ENCODE data around the gene C6orf132.
A peak's percentile ranks its signal among the peaks of the same experiment; 100 is the strongest.
"Not testable (repeated sequence)": the region's sequence is repeated elsewhere in the genome, so short reads cannot be mapped to it uniquely, and the experiment has no call there.

C6orf132 gene

GRCh38 chr6:42142118-42142835 lies at the start of gene C6orf132:
C6orf132 (minus strand) TSS chr6:42142620; CDS start chr6:42142444, 176 bp downstream.
- no peak for DNase-seq (ENCODE audit: low read depth)

DNA sequence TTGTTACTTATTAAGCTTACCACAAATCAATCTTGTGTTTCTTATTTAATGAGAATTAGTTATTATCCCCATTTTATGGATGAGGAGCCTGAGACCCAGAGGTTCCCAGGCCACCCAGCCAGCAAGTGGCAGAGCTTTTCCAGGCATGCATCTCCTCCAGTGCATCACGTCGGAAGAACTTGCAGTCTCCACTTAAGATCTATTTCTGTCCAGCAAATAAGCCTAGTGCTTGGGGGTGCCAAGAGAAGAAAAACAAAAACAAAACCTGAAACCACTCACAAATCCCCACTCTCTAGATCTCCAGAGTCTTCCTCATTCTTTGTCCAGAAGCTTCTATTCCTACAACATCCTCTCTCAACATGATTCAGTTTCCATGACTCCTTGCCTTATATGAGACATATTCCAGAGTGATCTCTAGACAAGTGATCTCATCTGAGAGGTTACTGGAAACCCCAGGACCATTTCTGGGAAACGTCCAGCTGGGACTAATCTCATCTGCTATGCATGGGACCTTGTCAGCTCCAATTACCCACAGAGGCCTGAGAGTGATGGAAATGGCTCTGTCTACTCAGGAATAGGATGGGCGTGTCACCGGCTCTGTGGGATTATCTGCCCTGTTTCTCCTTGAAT lies 48.2 kb upstream of the C6orf132 start:
- DNase-seq (ENCODE audit: low read depth): no peak

GRCh38 chr6:42188406-42188805 lies 46.0 kb upstream of the C6orf132 start:
- no peak for DNase-seq (ENCODE audit: low read depth)

- DNase-seq (ENCODE audit: low read depth): no peak
Measured at GRCh38 chr6:42185597-42185996, 43.2 kb upstream of the C6orf132 start.

DNA sequence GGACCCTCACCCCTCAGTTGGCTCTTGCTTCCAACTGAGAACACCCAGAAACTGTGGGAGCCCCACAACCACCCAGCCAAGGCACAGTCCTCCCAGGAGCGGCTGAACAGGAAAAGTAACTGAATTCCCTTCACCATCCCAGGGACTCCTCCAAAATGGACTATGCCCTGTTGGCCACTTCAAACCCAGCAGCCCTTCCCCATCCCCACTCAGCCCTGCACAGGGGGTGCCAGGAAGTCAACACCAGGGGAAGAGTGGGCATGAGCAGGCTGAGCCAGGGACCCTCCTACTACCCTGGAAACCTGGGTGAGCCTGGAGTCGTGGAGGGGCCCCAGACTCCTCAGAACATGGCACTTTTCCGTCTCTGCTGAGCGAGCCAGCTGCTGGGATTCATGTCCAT lies 42.1 kb upstream of the C6orf132 start:
- no peak for DNase-seq (ENCODE audit: low read depth)

DNA sequence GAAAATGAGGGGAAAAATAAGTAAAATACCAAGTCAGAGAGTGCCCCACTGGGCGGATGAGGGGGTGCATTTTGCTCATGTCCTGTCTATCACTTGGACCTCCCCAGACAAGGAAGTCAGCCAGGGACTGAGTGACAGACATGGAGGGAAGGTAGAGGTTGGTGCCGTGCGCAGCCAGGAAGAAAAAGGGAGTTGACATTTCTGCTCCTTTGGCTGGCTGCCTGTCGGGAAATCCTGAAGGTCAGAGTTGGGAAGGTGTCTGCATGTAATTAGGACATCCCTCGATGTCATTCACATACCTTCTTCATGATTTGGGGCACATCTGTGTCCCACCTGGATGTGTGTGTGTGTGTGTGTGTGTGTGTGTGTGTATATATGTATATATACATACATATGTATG lies 39.7 kb upstream of the C6orf132 start:
- no peak for DNase-seq (ENCODE audit: low read depth)

- no peak for DNase-seq (ENCODE audit: low read depth)
Measured at GRCh38 chr6:42179945-42180313, 37.5 kb upstream of the C6orf132 start.

DNA sequence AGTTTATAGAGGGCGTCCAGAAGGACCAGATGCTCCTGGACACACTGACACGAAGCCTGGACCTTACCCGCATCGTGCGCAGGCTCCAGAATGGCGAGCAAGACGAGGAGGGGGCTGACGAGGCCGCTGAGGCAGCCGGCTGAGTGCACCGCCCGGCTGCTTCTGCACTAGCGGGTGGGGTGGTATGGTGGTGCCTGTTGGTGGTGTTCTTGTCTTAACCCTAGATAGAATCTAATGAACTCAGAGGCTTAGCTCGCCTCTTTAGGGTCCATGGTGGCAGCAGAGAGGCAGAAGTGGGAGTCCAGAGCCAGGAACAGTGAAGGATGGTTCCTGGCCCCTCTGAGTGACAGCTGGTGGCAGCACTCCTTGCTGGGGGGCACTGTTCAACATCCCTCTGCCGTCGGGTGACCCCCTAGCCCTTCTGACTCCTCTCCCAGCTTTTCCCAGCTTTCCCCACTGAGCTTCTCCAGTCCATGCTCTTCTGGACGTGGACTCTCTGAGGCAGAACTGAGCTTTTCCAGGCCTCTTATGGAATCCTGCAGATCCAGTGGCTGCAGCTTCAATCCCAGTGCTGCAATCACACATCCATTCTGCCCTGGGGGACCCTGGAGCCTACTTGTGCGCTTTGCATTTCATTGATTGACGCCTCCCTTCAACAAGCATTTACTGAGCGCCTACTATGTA lies 37.0 kb upstream of the C6orf132 start:
- no peak for DNase-seq (ENCODE audit: low read depth)

DNA sequence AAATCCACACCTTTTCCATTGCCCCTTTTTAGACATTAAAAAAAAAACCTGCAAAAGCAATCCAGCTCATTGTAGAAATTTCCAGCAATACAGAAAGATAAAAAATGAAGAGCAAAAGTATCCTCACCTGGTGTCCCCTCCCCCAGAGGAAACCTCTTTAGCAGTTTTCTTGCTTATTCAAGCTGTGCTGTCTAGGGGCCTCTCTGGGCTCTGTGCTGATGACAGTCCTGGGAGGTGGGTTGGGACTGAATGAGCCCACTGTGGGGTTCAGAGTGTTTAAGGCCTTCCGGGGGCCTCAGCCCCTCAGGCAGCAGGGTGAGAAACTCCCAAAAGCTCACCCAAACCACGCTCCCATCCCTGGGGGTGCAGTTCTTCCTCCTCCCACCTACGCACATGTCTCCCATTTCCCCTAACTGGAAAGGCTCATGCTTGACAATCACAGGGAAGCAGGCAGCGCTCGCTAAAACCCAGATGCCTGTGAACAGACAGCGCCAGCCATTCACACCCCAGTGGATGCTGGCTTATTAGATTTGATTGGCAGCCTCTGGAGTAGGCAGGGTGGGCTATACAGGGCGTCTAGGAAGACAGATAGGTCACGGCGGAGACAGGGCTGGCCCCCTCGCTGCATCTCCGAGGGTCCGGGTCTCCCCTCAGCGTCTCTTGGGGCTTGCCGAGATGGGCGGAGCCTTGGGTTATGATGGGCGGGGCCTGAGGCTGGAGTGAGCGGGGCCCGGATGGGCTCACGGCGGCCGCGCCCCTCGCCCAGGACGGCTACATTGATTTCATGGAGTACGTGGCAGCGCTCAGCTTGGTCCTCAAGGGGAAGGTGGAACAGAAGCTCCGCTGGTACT lies 35.3 kb upstream of the C6orf132 start:
- DNase-seq (ENCODE audit: low read depth): no peak

GRCh38 chr6:42176981-42177380 lies 34.6 kb upstream of the C6orf132 start:
- DNase-seq (ENCODE audit: low read depth): no peak

DNA sequence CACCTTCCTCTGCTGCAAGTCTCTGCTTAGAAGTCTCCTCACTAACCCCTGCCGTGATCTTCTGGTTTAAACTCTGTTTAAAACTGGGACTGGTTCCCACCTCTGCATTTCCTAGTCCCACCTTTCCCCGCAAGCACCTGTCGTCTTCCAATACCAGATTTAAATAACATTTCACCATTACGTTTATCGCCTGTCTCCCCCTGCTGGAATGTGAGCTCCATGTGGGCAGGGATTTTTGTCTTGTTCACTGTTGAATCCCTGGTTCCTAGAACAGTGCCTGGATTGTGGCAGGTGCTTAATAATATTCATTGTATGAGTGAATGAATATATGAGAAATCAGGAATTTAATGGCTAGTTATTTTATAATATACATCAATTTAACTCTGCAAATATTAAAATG lies 33.4 kb upstream of the C6orf132 start:
- no peak for DNase-seq (ENCODE audit: low read depth)

DNA sequence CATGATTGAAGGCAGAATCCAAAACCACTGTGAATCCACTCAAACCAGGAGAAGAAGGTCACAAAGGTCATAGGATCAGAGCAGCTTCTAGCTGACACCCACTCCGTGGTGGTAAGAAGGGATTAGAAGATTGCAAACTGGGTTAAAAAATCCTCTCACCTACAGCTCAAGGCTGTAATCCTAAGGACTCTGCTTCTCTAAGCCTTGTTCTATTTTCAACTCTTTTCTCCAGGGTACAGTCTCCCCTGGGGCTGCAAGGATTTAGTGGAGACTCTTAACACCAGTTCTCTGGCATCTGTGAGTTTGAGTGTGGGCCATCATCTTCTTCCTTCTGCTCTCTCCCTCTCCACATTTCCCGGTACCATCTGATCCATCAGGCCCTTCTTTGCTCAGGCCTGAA lies 30.7 kb upstream of the C6orf132 start, which contains the start of gene GUCA1A:
GUCA1A (plus strand) TSS at position 264 of the 400 bp plus-strand sequence. CDS start 250 bp downstream, outside the sequence.
- DNase-seq (ENCODE audit: low read depth): no peak

DNA sequence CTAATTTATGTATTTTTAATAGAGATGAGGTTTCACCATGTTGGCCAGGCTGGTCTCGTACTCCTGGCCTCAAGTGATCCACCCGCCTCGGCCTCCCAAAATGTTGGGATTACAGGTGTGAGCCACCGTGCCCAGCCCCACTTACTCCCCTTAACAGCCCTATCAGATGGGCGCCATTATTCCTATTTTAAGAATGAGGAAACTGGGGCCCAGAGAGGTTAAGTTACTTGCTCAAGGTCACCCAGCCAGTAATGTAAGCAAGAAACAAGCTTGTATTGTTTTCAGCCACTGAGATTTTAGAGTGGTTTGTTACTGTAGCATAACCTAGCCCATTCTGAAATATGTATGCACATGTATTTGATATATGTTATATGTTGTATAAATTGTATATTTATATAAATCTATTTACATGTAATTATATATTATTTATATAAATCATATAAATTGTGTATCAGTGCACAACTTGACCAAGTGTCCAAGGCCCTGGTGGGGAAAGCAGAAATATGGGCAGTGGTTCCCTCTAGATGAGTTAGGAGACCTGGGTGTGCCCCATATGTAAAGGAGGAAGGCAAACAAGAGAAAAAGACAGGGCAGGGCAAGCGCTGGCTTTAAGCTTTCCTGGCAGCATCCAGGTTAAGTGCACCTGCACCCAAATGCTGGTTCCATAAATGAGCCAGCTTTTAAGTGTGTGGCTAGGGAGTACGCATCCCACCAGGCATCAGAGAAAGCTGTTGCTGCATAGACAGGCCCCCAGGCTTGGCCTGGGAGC lies 29.6 kb upstream of the C6orf132 start:
- DNase-seq (ENCODE audit: low read depth): no peak

- DNase-seq (ENCODE audit: low read depth): not testable (repeated sequence)
Measured at GRCh38 chr6:42169780-42170179, 27.4 kb upstream of the C6orf132 start.

GRCh38 chr6:42168650-42169049 lies 26.2 kb upstream of the C6orf132 start:
- no peak for DNase-seq (ENCODE audit: low read depth)

- peak; percentile 71 for DNase-seq (ENCODE audit: low read depth)
Measured at GRCh38 chr6:42166444-42167141, 24.2 kb upstream of the C6orf132 start.

GRCh38 chr6:42165016-42165415 lies 22.6 kb upstream of the C6orf132 start:
- no peak for DNase-seq (ENCODE audit: low read depth)

DNA sequence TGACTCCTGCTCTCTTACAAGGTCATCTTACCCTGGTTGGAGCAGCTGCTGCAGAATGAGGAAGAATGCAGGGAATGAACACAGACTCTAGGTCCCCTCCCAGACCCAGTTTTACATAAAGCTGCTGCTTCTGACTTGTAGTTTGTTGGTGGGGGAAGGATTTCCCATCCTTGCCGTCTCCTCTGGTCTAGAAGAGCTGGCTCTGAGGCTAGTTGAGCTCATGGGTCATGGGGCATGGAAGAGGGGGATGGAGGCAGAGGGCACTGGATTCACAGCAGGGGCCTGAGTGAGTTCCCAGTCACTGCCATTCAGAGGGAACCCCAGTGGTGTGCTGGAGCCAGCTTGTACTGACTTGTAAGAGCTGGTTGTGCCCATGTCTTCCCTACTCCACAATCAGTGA lies 21.6 kb upstream of the C6orf132 start:
- DNase-seq (ENCODE audit: low read depth): no peak

GRCh38 chr6:42162812-42163211 lies 20.4 kb upstream of the C6orf132 start:
- DNase-seq (ENCODE audit: low read depth): no peak

DNA sequence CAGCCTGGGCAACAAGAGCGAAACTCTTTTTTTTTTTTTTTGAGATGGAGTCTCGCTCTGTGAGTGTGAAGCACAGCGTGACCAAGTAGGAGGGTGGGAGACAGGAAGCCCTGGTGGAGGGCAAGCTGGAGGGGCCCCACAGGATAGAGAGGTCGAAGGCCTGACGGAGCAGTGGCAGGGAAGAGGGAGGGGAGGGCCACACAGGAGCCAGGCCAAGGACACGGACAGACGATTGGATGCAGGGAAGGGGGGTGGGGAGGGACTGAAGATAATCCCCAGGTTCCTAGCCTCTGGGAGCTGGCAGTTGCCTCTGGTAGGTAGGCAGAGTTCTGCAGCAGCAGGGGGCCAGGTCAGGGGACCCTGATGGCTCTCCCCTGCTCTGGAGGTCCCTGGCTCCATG lies 20.0 kb upstream of the C6orf132 start:
- no peak for DNase-seq (ENCODE audit: low read depth)
